ENCODE results near the gene INTS2. TPM values are rescaled to one million over a fixed set of nuclear protein-coding genes. Genes with fewer than 3 reads are reported as not detected.

INTS2 gene
- 29.5 and 29.9 TPM in 2 replicates for total RNA-seq

GRCh38 chr17:61927208-61928100, at the start of gene INTS2:
TSS of gene INTS2 (minus strand) at chr17:61927982. CDS start at chr17:61926644, 1,338 bp downstream.
- no peaks in the 10 kb centered on the region for H3K9me3 Mint-ChIP-seq
- peak within 1 kb of the TSS; percentile 96 for H3K4me3 Mint-ChIP-seq
- intact Hi-C loops (cut with micrococcal nuclease), result loop anchor here (1.0 kb wide), 2 partner anchors 64 to 139 kb away; partner anchors contain the start of gene BRIP1
- H3K4me1 Mint-ChIP-seq, result peaks cover 18% of the 10 kb centered on the region
- H3K27me3 Mint-ChIP-seq, result peaks cover 2% of the 10 kb centered on the region
- peaks cover 20% of the 10 kb centered on the region for H3K36me3 Mint-ChIP-seq (ENCODE audit: low read depth)
- H3K27ac Mint-ChIP-seq, result peak within 1 kb of the TSS; percentile 97
- DNase-seq, result peak; percentile 98

- no peak overlapping the region for H3K4me3 Mint-ChIP-seq
- peaks cover 35% of the 10 kb centered on the region for H3K36me3 Mint-ChIP-seq (ENCODE audit: low read depth)
- intact Hi-C loops (cut with micrococcal nuclease), result no loop called here
- no peak overlapping the region for H3K27ac Mint-ChIP-seq
- peaks cover 7% of the 10 kb centered on the region for H3K4me1 Mint-ChIP-seq
- no peaks in the 10 kb centered on the region for H3K27me3 Mint-ChIP-seq
- no peak for DNase-seq
- H3K9me3 Mint-ChIP-seq, result no peaks in the 10 kb centered on the region
Observed at GRCh38 chr17:61974115-61974514, 46.3 kb upstream of the INTS2 start.

- intact Hi-C loops (cut with micrococcal nuclease), result no loop called here
- Mint-ChIP-seq H3K36me3 (ENCODE audit: low read depth) (peaks cover 33% of the 10 kb centered on the region), H3K9me3 (no peaks in the 10 kb centered on the region), H3K27ac (no peak overlapping the region), H3K27me3 (no peaks in the 10 kb centered on the region), H3K4me3 (no peak overlapping the region), H3K4me1 (peaks cover 7% of the 10 kb centered on the region)
- no peak for DNase-seq
Observed at GRCh38 chr17:61972311-61972710, 44.5 kb upstream of the INTS2 start.

GRCh38 chr17:61970030-61970429, 42.2 kb upstream of the INTS2 start:
- no peak for DNase-seq
- Mint-ChIP-seq H3K9me3 (no peaks in the 10 kb centered on the region), H3K27me3 (no peaks in the 10 kb centered on the region), H3K36me3 (ENCODE audit: low read depth) (peaks cover 35% of the 10 kb centered on the region), H3K4me1 (peaks cover 4% of the 10 kb centered on the region), H3K4me3 (no peak overlapping the region), H3K27ac (no peak overlapping the region)
- intact Hi-C loops (cut with micrococcal nuclease), result no loop called here

- Mint-ChIP-seq H3K36me3 (ENCODE audit: low read depth) (peaks cover 36% of the 10 kb centered on the region), H3K27ac (no peak overlapping the region), H3K9me3 (no peaks in the 10 kb centered on the region), H3K4me3 (no peak overlapping the region), H3K4me1 (no peaks in the 10 kb centered on the region), H3K27me3 (no peaks in the 10 kb centered on the region)
- DNase-seq, result no peak
- intact Hi-C loops (cut with micrococcal nuclease), result no loop called here
Observed at GRCh38 chr17:61968757-61969156, 41.0 kb upstream of the INTS2 start.

GRCh38 chr17:61967729-61968128, 39.9 kb upstream of the INTS2 start:
- Mint-ChIP-seq H3K4me3 (no peak overlapping the region), H3K4me1 (no peaks in the 10 kb centered on the region), H3K9me3 (no peaks in the 10 kb centered on the region), H3K27me3 (no peaks in the 10 kb centered on the region), H3K27ac (no peak overlapping the region), H3K36me3 (ENCODE audit: low read depth) (peaks cover 41% of the 10 kb centered on the region)
- no peak for DNase-seq
- intact Hi-C loops (cut with micrococcal nuclease), result no loop called here

- no peak for DNase-seq
- no peaks in the 10 kb centered on the region for H3K4me1 Mint-ChIP-seq
- H3K36me3 Mint-ChIP-seq (ENCODE audit: low read depth), result peaks cover 41% of the 10 kb centered on the region
- no peaks in the 10 kb centered on the region for H3K9me3 Mint-ChIP-seq
- H3K4me3 Mint-ChIP-seq, result no peak overlapping the region
- H3K27ac Mint-ChIP-seq, result no peak overlapping the region
- no peaks in the 10 kb centered on the region for H3K27me3 Mint-ChIP-seq
- intact Hi-C loops (cut with micrococcal nuclease), result no loop called here
Observed at GRCh38 chr17:61966191-61966590, 38.4 kb upstream of the INTS2 start.

- no peak overlapping the region for H3K4me3 Mint-ChIP-seq
- H3K36me3 Mint-ChIP-seq (ENCODE audit: low read depth), result peaks cover 26% of the 10 kb centered on the region
- no peaks in the 10 kb centered on the region for H3K27me3 Mint-ChIP-seq
- no peaks in the 10 kb centered on the region for H3K9me3 Mint-ChIP-seq
- no peak overlapping the region for H3K27ac Mint-ChIP-seq
- DNase-seq, result no peak
- intact Hi-C loops (cut with micrococcal nuclease), result no loop called here
- H3K4me1 Mint-ChIP-seq, result no peaks in the 10 kb centered on the region
Observed at GRCh38 chr17:61955619-61956018, 27.8 kb upstream of the INTS2 start.

- Mint-ChIP-seq H3K36me3 (ENCODE audit: low read depth) (peaks cover 39% of the 10 kb centered on the region), H3K9me3 (no peaks in the 10 kb centered on the region), H3K4me1 (peaks cover 8% of the 10 kb centered on the region), H3K4me3 (no peak overlapping the region), H3K27me3 (no peaks in the 10 kb centered on the region), H3K27ac (no peak overlapping the region)
- intact Hi-C loops (cut with micrococcal nuclease), result no loop called here
- no peak for DNase-seq
Observed at GRCh38 chr17:61947367-61948078, 19.7 kb upstream of the INTS2 start.

- Mint-ChIP-seq H3K27me3 (no peaks in the 10 kb centered on the region), H3K9me3 (no peaks in the 10 kb centered on the region), H3K27ac (no peak overlapping the region), H3K4me1 (peaks cover 8% of the 10 kb centered on the region), H3K36me3 (ENCODE audit: low read depth) (peaks cover 35% of the 10 kb centered on the region), H3K4me3 (no peak overlapping the region)
- intact Hi-C loops (cut with micrococcal nuclease), result no loop called here
- DNase-seq, result no peak
Observed at GRCh38 chr17:61946359-61946758, 18.6 kb upstream of the INTS2 start.

- Mint-ChIP-seq H3K36me3 (ENCODE audit: low read depth) (peaks cover 29% of the 10 kb centered on the region), H3K4me3 (no peak overlapping the region), H3K4me1 (peaks cover 8% of the 10 kb centered on the region), H3K9me3 (no peaks in the 10 kb centered on the region), H3K27ac (no peak overlapping the region), H3K27me3 (no peaks in the 10 kb centered on the region)
- DNase-seq, result no peak
- intact Hi-C loops (cut with micrococcal nuclease), result no loop called here
Observed at GRCh38 chr17:61943117-61943516, 15.3 kb upstream of the INTS2 start.

- no peaks in the 10 kb centered on the region for H3K27me3 Mint-ChIP-seq
- peaks cover 25% of the 10 kb centered on the region for H3K36me3 Mint-ChIP-seq (ENCODE audit: low read depth)
- H3K4me1 Mint-ChIP-seq, result peaks cover 8% of the 10 kb centered on the region
- intact Hi-C loops (cut with micrococcal nuclease), result no loop called here
- H3K4me3 Mint-ChIP-seq, result no peak overlapping the region
- no peak overlapping the region for H3K27ac Mint-ChIP-seq
- no peaks in the 10 kb centered on the region for H3K9me3 Mint-ChIP-seq
- DNase-seq, result no peak
Observed at GRCh38 chr17:61942085-61942484, 14.3 kb upstream of the INTS2 start.

- Mint-ChIP-seq H3K27me3 (peaks cover 2% of the 10 kb centered on the region), H3K27ac (peak overlapping the region; percentile 97), H3K4me3 (peak overlapping the region; percentile 96), H3K9me3 (no peaks in the 10 kb centered on the region), H3K4me1 (peaks cover 18% of the 10 kb centered on the region), H3K36me3 (ENCODE audit: low read depth) (peaks cover 15% of the 10 kb centered on the region)
- intact Hi-C loops (cut with micrococcal nuclease), result loop anchor here (1.0 kb wide), 1 partner anchor 65 kb away; the partner anchor contains the start of gene BRIP1
- DNase-seq, result no peak
Observed at GRCh38 chr17:61928101-61928436, 287 bp upstream of the INTS2 start.

GRCh38 chr17:61926826-61927207, 965 bp downstream of the INTS2 start:
- peaks cover 20% of the 10 kb centered on the region for H3K36me3 Mint-ChIP-seq (ENCODE audit: low read depth)

More at GRCh38 chr17:61926826-61927207, 965 bp downstream of the INTS2 start:
- DNase-seq, result peak; percentile 41
- H3K27ac Mint-ChIP-seq, result peak overlapping the region; percentile 97
- no peaks in the 10 kb centered on the region for H3K9me3 Mint-ChIP-seq
- peaks cover 18% of the 10 kb centered on the region for H3K4me1 Mint-ChIP-seq
- peak overlapping the region; percentile 96 for H3K4me3 Mint-ChIP-seq
- intact Hi-C loops (cut with micrococcal nuclease), result loop anchor here (1.0 kb wide), 1 partner anchor 139 kb away; no protein-coding TSS in a partner anchor
- H3K27me3 Mint-ChIP-seq, result peaks cover 2% of the 10 kb centered on the region
